ENCODE measurements around the gene PTPRM. TPM values are rescaled to one million over a fixed set of nuclear protein-coding genes. Genes with fewer than 3 reads are reported as not detected.

Gene PTPRM
- polyA plus RNA-seq, 4 donors: 80.0 to 105 (median 98.2) TPM

GRCh38 chr18:7749510-7749981 lies 182.4 kb downstream of the PTPRM start:
- DNase-seq (ENCODE audit: low read depth in 4 of 4, low spot score in 3 of 4): no peak

GRCh38 chr18:7750095-7750663 lies 183.1 kb downstream of the PTPRM start:
- DNase-seq (ENCODE audit: low read depth in 4 of 4, low spot score in 3 of 4): no peak

- no peak for DNase-seq (ENCODE audit: low read depth in 4 of 4, low spot score in 3 of 4)
These were observed 183.8 kb downstream of the PTPRM start for GRCh38 chr18:7750966-7751365.

- no peak for DNase-seq (ENCODE audit: low read depth in 4 of 4, low spot score in 3 of 4)
These were observed 187.1 kb downstream of the PTPRM start for GRCh38 chr18:7754258-7754657.

GRCh38 chr18:7754725-7755181 lies 187.6 kb downstream of the PTPRM start:
- no peak for DNase-seq (ENCODE audit: low read depth in 4 of 4, low spot score in 3 of 4)

- DNase-seq (ENCODE audit: low read depth in 4 of 4, low spot score in 3 of 4): no peak
These were observed 188.8 kb downstream of the PTPRM start for GRCh38 chr18:7755753-7756475.

GRCh38 chr18:7757175-7757574 lies 190.1 kb downstream of the PTPRM start:
- DNase-seq (ENCODE audit: low read depth in 4 of 4, low spot score in 3 of 4): no peak

GRCh38 chr18:7758764-7759163 lies 191.6 kb downstream of the PTPRM start:
- no peak for DNase-seq (ENCODE audit: low read depth in 4 of 4, low spot score in 3 of 4)

GRCh38 chr18:7760967-7761948 lies 194.1 kb downstream of the PTPRM start:
- no peak for DNase-seq (ENCODE audit: low read depth in 4 of 4, low spot score in 3 of 4)

GRCh38 chr18:7764405-7764804 lies 197.3 kb downstream of the PTPRM start:
- DNase-seq (ENCODE audit: low read depth in 4 of 4, low spot score in 3 of 4): no peak

- DNase-seq (ENCODE audit: low read depth in 4 of 4, low spot score in 3 of 4): no peak
These were observed 199.2 kb downstream of the PTPRM start for GRCh38 chr18:7766346-7766745.

GRCh38 chr18:7766817-7767216 lies 199.7 kb downstream of the PTPRM start:
- no peak for DNase-seq (ENCODE audit: low read depth in 4 of 4, low spot score in 3 of 4)

- DNase-seq (ENCODE audit: low read depth in 4 of 4, low spot score in 3 of 4): no peak
These were observed 203.8 kb downstream of the PTPRM start for GRCh38 chr18:7770908-7771307.

- DNase-seq (ENCODE audit: low read depth in 4 of 4, low spot score in 3 of 4): no peak
These were observed 205.4 kb downstream of the PTPRM start for GRCh38 chr18:7772510-7772888.

GRCh38 chr18:7772951-7773350 lies 205.8 kb downstream of the PTPRM start:
- DNase-seq (ENCODE audit: low read depth in 4 of 4, low spot score in 3 of 4): no peak

- no peak for DNase-seq (ENCODE audit: low read depth in 4 of 4, low spot score in 3 of 4)
These were observed 208.0 kb downstream of the PTPRM start for GRCh38 chr18:7775128-7775527.

- DNase-seq (ENCODE audit: low read depth in 4 of 4, low spot score in 3 of 4): no peak
These were observed 208.7 kb downstream of the PTPRM start for GRCh38 chr18:7775843-7776242.

- DNase-seq (ENCODE audit: low read depth in 4 of 4, low spot score in 3 of 4): no peak
These were observed 211.1 kb downstream of the PTPRM start for GRCh38 chr18:7778181-7778580.

- no peak for DNase-seq (ENCODE audit: low read depth in 4 of 4, low spot score in 3 of 4)
These were observed 212.1 kb downstream of the PTPRM start for GRCh38 chr18:7779211-7779610.

GRCh38 chr18:7784171-7784570 lies 217.1 kb downstream of the PTPRM start:
- peak in 1 of 4 donors; percentile 39 for DNase-seq (ENCODE audit: low read depth in 4 of 4, low spot score in 3 of 4)

- no peak for DNase-seq (ENCODE audit: low read depth in 4 of 4, low spot score in 3 of 4)
These were observed 219.5 kb downstream of the PTPRM start for GRCh38 chr18:7786569-7786968.
